AG04450 (cell line): ENCODE measurements around the gene FEN1. TPM values are rescaled to one million over a fixed set of nuclear protein-coding genes. Genes with fewer than 3 reads are reported as not detected.

Experiments used
- CTCF ChIA-PET: fragments of 300-600, 350-600 bp; formaldehyde crosslinking; extraction: SDS; loops from one replicate; lab custom pipeline; 2022; ENCODE audit warnings: antibody characterized with exemption, inconsistent platforms; lab: Charles Lee
- POLR2A ChIA-PET: fragments of 350-600 bp; formaldehyde crosslinking; extraction: SDS; loops from one replicate; lab custom pipeline; 2021; ENCODE audit warnings: antibody characterized with exemption, inconsistent platforms; lab: Yijun Ruan, JAX
- DNase-seq: peaks from one replicate; pipeline ENCODE4 v3.0.0-alpha.2; 2011; ENCODE audit warnings: low read depth, low spot score
- H3K27ac ChIP-seq: one replicate; pipeline ENCODE4 v1.5.1; 2012; ENCODE audit warnings: low read depth, low read length, control low read depth
- H3K27me3 ChIP-seq: one replicate; pipeline ENCODE4 v1.6.0; 2012; ENCODE audit warnings: low read length; ENCODE audit not compliant: control insufficient read depth, insufficient read depth
- H3K4me3 ChIP-seq: 2 replicates; pipeline ENCODE4 v1.5.1; 2011; ENCODE audit warnings: mild to moderate bottlenecking, low read depth, low read length, control low read depth
- H3K9me3 ChIP-seq: 2 replicates; pipeline ENCODE4 v1.5.1; 2012; ENCODE audit warnings: low read length; ENCODE audit not compliant: control insufficient read depth, insufficient read depth
- CTCF ChIP-seq: IDR thresholded peaks from 2 replicates; pipeline ENCODE4 v1.5.1; 2011; ENCODE audit warnings: low read depth, low read length, control low read depth, inconsistent platforms
- polyA plus RNA-seq: library from polyadenylated mRNA; depleted of rRNA; stranded (reverse); fragments of >200 nt; gene quantifications from 2 replicates; pipeline ENCODE4 v1.2.3, GENCODE V29; 2011

The FEN1 gene
- polyA plus RNA-seq, 1 experiment = 7.1 TPM

- Histone ChIP-seq H3K4me3 (no peak overlapping the region), H3K27me3 (no peaks in the 10 kb centered on the region), H3K9me3 (no peaks in the 10 kb centered on the region), H3K27ac (no peak overlapping the region)
- POLR2A ChIA-PET = interaction anchor here (1.0 kb wide), 1 partner anchor 10 kb away, joined by 8 read pairs; no protein-coding TSS in a partner anchor
- no peak for DNase-seq
- CTCF ChIA-PET = interaction anchor here (0.6 kb wide), 1 partner anchor 147 kb away, joined by 3 read pairs; no protein-coding TSS in a partner anchor
- no peak for TF ChIP-seq CTCF
Observed at GRCh38 chr11:61784506-61784805, 8.3 kb upstream of the FEN1 start.

- H3K27me3 ChIP-seq = no peaks in the 10 kb centered on the region
- POLR2A ChIA-PET = no interaction called here
- no peak overlapping the region for H3K4me3 ChIP-seq
- no peaks in the 10 kb centered on the region for H3K9me3 ChIP-seq
- DNase-seq = no peak
- no peak overlapping the region for H3K27ac ChIP-seq
- CTCF ChIA-PET = interaction anchor here (3.5 kb wide), 1 partner anchor 11 kb away, joined by 24 read pairs; no protein-coding TSS in a partner anchor
- TF ChIP-seq CTCF = no peak
Observed at GRCh38 chr11:61785837-61786402, 6.8 kb upstream of the FEN1 start.

GRCh38 chr11:61787928-61788491, 4.7 kb upstream of the FEN1 start:
- H3K27ac ChIP-seq = no peak overlapping the region
- ChIA-PET POLR2A (no interaction called here), CTCF (interaction anchor here (0.5 to 3.5 kb wide), 9 partner anchors 9 to 336 kb away, joined by 3 to 29 read pairs (median 3); partner anchors contain the start of genes BEST1 and MYRF)
- no peaks in the 10 kb centered on the region; the same call in 1 of the 2 replicates for H3K9me3 ChIP-seq
- DNase-seq = peak; percentile 3
- TF ChIP-seq CTCF = peak; percentile 61
- no peaks in the 10 kb centered on the region for H3K27me3 ChIP-seq
- H3K4me3 ChIP-seq = no peak overlapping the region

- CTCF ChIA-PET = interaction anchor here (0.9 to 3.2 kb wide), 6 partner anchors 12 to 518 kb away, joined by 3 to 12 read pairs (median 6); no protein-coding TSS in a partner anchor
- peak overlapping the region; percentile 96 for H3K4me3 ChIP-seq
- peak overlapping the region; percentile 100 for H3K27ac ChIP-seq
- peak; percentile 83 for DNase-seq
- POLR2A ChIA-PET = interaction anchor here (0.8 to 2.3 kb wide), 5 partner anchors 14 to 935 kb away, joined by 3 to 13 read pairs (median 3); partner anchors contain the start of gene HNRNPUL2
- TF ChIP-seq CTCF = no peak
- H3K9me3 ChIP-seq = no peaks in the 10 kb centered on the region; the same call in 1 of the 2 replicates
- no peaks in the 10 kb centered on the region for H3K27me3 ChIP-seq
Observed at GRCh38 chr11:61791737-61792309, 888 bp upstream of the FEN1 start.
